K562 (cell line): ENCODE measurements around the gene ZNF410. TPM values are rescaled to one million over a fixed set of nuclear protein-coding genes. Genes with fewer than 3 reads are reported as not detected.

Experiments
- BRD9 ChIP-seq: fragments of 450-650 bp; IDR thresholded peaks from 2 replicates; pipeline ENCODE4 v1.6.1; 2018; ENCODE audit warnings: low read depth; ENCODE audit not compliant: partially characterized antibody
- CBX5 ChIP-seq: IDR thresholded peaks from 2 replicates; pipeline ENCODE4 v1.6.1; 2014; ENCODE audit warnings: low read depth, borderline replicate concordance
- GABPB2 ChIP-seq: fragments of 250-450 bp; sonication (Bioruptor Pico); conservative IDR thresholded peaks from 2 replicates; pipeline ENCODE4 v1.5.1; 2021; ENCODE audit warnings: mild to moderate bottlenecking
- HOMEZ ChIP-seq: fragments of 250-450 bp; sonication (Bioruptor Pico); IDR thresholded peaks from 2 replicates; pipeline ENCODE4 v1.4.0; 2020; ENCODE audit warnings: mild to moderate bottlenecking, moderate library complexity
- STAT6 ChIP-seq: sonication (generic); formaldehyde crosslinking; IDR thresholded peaks from 2 replicates; pipeline ENCODE4 v1.8.1; 2023; ENCODE audit warnings: mild to moderate bottlenecking, missing genetic modification reagents
- WHSC1 ChIP-seq: IDR thresholded peaks from one replicate; pipeline ENCODE4 v1.6.1; 2012; ENCODE audit warnings: low read length, control low read depth, inconsistent platforms
- YY1 ChIP-seq, 3 experiments: IDR thresholded peaks; 2 replicates each; pipeline ENCODE4 v1.6.1; 2011; ENCODE audit warnings: low read length in 2 of 3, mild to moderate bottlenecking in 2 of 3, moderate library complexity in 2 of 3, borderline replicate concordance in 1 of 3, control low read depth in 1 of 3, low read depth in 1 of 3; ENCODE audit not compliant: insufficient read depth in 3 of 3, insufficient replicate concordance in 2 of 3, control insufficient read depth in 1 of 3, insufficient read length in 1 of 3; ENCODE audit errors: extremely low read depth in 1 of 3
- polyA plus RNA-seq, 8 experiments: library from polyadenylated mRNA; depleted of rRNA in 4 of 8; stranded (reverse) in 5 of 8; unstranded in 3 of 8; fragments of >200 nt; fragmentation: Nextera tagmentation in 2 of 8; fragmentation: Illumina TruSeq in 1 of 8; extraction: Ambion mirVana in 2 of 8; extraction: Trizol in 1 of 8; gene quantifications; 2 replicates each; pipeline versions ENCODE4 v1.2.1 to v1.2.3, GENCODE V29; 2011 to 2014; ENCODE audit warnings: inconsistent platforms in 1 of 8, missing spikeins in 1 of 8
- total RNA-seq, 7 experiments: library from RNA; depleted of rRNA in 6 of 7; stranded (reverse); fragments of >200 nt in 6 of 7; fragmentation: Illumina TruSeq in 2 of 7; extraction: Trizol in 2 of 7; gene quantifications; 2 replicates each; pipeline versions ENCODE4 v1.2.1 to v1.2.3, GENCODE V29; 2011 to 2021; ENCODE audit warnings: low replicate concordance in 1 of 7

The ZNF410 gene
- total and polyA plus RNA-seq, 9 of the 15 experiments (the other 6 are each of a cell fraction or from before 2014, with no cell fraction given): 20.5 to 64.8 (median 38.7) TPM

GRCh38 chr14:73965216-73965615 lies 78.6 kb downstream of the ZNF410 start (continued):
- no peak for TF ChIP-seq YY1 (IDR thresholded peaks at IDR 0.05; ENCODE audit: borderline replicate concordance in 1 of 3, control insufficient read depth in 1 of 3, extremely low read depth in 1 of 3, insufficient read depth in 3 of 3, insufficient read length in 1 of 3, insufficient replicate concordance in 2 of 3, low read depth in 1 of 3, low read length in 2 of 3)
- TF ChIP-seq HOMEZ (CRISPR knock-in tag): no peak
- no peak for TF ChIP-seq STAT6
- TF ChIP-seq CBX5: no peak
- TF ChIP-seq GABPB2 (CRISPR knock-in tag): no peak
- TF ChIP-seq BRD9: no peak
- TF ChIP-seq WHSC1: no peak
